GM10266 (cell line): ENCODE results near the gene ZC3HAV1.
"Not testable (repeated sequence)": the region's sequence is repeated elsewhere in the genome, so short reads cannot be mapped to it uniquely, and the experiment has no call there.

Source experiments
- DNase-seq: peaks from one replicate; pipeline ENCODE4 v3.0.0; 2012; ENCODE audit errors: extremely low spot score
- CTCF ChIP-seq: IDR thresholded peaks from 2 replicates; pipeline ENCODE4 v1.5.1; 2012; ENCODE audit warnings: mild to moderate bottlenecking, low read depth; ENCODE audit not compliant: control insufficient read depth, insufficient read depth; ENCODE audit errors: missing control alignments

ZC3HAV1 gene

GRCh38 chr7:139111811-139112301, 2.3 kb upstream of the ZC3HAV1 start:
- no peak for TF ChIP-seq CTCF
- no peak for DNase-seq

- no peak for DNase-seq
- no peak for TF ChIP-seq CTCF
These were observed 1.6 kb upstream of the ZC3HAV1 start for GRCh38 chr7:139111147-139111546.

GRCh38 chr7:139109983-139110411, 477 bp upstream of the ZC3HAV1 start:
- no peak for TF ChIP-seq CTCF
- no peak for DNase-seq

- peak; percentile 39 for DNase-seq
- no peak for TF ChIP-seq CTCF
These were observed 993 bp downstream of the ZC3HAV1 start for GRCh38 chr7:139108266-139109187.

GRCh38 chr7:139106959-139107358, 2.6 kb downstream of the ZC3HAV1 start:
- no peak for DNase-seq
- TF ChIP-seq CTCF: no peak

GRCh38 chr7:139106227-139106626, 3.3 kb downstream of the ZC3HAV1 start:
- DNase-seq: not testable (repeated sequence)

GRCh38 chr7:139105484-139105883, 4.0 kb downstream of the ZC3HAV1 start:
- DNase-seq: no peak
- TF ChIP-seq CTCF: no peak
